Measurements from ENCODE around the gene GABRB3. TPM values are rescaled to one million over a fixed set of nuclear protein-coding genes. Genes with fewer than 3 reads are reported as not detected.

GABRB3 gene
- total RNA-seq, 1 experiment from 2014 or later: 3.6 TPM

DNA sequence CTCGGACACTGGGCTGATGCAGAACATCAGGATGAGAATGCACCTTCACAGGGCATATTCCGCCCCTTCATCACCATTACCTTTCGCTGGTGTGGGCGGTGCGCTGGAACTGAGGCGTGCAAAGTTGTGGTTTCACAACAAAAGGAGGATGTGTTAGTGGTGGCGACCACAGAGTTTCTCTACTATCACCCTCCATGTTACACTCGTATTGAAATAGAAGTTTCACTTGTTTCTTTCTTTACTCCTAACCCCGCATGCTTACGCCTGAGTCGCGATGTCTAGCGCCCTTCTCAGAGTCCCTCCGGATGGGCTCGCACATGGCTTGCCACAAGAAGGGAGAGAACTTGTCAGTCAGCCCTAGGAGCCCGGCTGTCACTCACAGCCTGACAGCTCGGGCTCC is 148.7 kb downstream of the GABRB3 start:
- no peak for DNase-seq
- no peaks in the 10 kb centered on the region for H3K9me3 ChIP-seq
- no peaks in the 10 kb centered on the region for H3K27me3 ChIP-seq
- no peak overlapping the region for H3K4me3 ChIP-seq
- no peaks in the 10 kb centered on the region for H3K36me3 ChIP-seq

GRCh38 chr15:26623071-26623470 is 149.8 kb downstream of the GABRB3 start:
- no peak overlapping the region for H3K4me3 ChIP-seq
- H3K27me3 ChIP-seq: no peaks in the 10 kb centered on the region
- no peaks in the 10 kb centered on the region for H3K9me3 ChIP-seq
- DNase-seq: no peak
- no peaks in the 10 kb centered on the region for H3K36me3 ChIP-seq

- no peaks in the 10 kb centered on the region for H3K27me3 ChIP-seq
- no peak overlapping the region for H3K4me3 ChIP-seq
These were observed 151.1 kb downstream of the GABRB3 start for GRCh38 chr15:26621816-26622215.

DNA sequence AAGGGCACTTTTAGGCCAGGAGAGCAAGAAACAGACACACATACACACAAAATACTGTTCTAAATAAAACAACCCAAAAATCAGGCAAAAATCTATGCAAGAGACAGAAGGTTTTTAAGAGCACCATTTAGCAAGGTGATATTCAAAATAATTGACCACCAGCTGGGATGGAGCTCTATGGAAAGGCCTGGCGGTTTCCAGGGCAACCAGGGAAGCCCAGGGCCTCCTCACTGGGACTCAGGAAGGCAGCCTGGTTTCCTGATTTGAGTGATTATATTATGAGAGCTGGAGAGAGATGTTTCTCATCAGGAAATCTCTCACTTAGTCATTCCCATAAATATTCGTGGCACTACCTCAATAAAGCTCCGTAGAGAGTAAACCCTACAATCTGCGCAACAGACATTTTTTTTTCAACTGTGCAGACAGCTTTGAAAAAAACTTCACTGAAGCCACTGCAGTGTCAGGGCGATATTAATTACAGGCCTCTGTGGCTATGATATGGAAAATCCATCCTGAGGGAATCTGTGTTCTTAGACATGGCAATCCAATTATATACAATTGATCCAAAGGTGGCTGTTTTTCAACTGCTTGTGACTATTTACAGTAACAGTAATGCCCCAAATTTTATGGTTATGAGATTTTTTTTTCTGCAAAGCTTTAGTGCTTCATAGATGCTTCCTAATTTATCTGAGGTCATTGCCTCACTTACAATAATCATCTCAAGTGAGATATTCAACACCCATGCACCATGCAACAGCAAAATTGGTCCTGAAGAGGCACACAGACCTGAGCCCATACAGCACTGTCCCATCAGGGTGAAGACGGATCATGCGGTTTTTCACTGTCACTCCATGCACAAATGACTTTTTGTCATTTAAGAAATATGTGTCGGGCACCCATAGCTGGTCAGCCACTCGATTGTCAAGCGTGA is 152.1 kb downstream of the GABRB3 start:
- H3K4me3 ChIP-seq: no peak overlapping the region
- no peaks in the 10 kb centered on the region for H3K27me3 ChIP-seq
- no peak for DNase-seq

More at GRCh38 chr15:26621816-26622215, 151.1 kb downstream of the GABRB3 start:
- H3K36me3 ChIP-seq: no peaks in the 10 kb centered on the region
- H3K9me3 ChIP-seq: no peaks in the 10 kb centered on the region
- DNase-seq: no peak

DNA sequence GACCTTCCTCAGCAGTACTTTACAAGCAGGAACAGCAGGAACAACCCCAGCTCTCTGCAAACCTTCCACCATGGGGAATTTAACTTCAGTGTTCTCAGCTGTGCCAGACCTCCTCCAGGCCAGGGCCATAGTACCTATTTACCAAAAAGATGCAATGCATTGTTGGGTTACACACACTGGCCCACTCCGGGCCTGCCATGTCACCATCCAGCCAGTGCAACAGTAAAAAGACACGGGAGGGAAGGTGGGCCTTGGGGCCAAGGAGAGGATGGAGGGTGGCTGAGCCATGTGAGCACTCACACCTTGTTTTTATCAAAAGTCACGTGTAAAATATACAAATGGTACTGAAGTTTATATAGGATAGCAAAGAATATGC is 157.0 kb downstream of the GABRB3 start:
- no peak overlapping the region for H3K4me3 ChIP-seq
- DNase-seq: no peak
- H3K9me3 ChIP-seq: no peaks in the 10 kb centered on the region; the same call in 1 of the 2 replicates
- H3K27me3 ChIP-seq: no peaks in the 10 kb centered on the region
- H3K36me3 ChIP-seq: no peaks in the 10 kb centered on the region

More for the DNA sequence above, 152.1 kb downstream of the GABRB3 start:
- Histone ChIP-seq H3K36me3 (no peaks in the 10 kb centered on the region), H3K9me3 (no peaks in the 10 kb centered on the region)

DNA sequence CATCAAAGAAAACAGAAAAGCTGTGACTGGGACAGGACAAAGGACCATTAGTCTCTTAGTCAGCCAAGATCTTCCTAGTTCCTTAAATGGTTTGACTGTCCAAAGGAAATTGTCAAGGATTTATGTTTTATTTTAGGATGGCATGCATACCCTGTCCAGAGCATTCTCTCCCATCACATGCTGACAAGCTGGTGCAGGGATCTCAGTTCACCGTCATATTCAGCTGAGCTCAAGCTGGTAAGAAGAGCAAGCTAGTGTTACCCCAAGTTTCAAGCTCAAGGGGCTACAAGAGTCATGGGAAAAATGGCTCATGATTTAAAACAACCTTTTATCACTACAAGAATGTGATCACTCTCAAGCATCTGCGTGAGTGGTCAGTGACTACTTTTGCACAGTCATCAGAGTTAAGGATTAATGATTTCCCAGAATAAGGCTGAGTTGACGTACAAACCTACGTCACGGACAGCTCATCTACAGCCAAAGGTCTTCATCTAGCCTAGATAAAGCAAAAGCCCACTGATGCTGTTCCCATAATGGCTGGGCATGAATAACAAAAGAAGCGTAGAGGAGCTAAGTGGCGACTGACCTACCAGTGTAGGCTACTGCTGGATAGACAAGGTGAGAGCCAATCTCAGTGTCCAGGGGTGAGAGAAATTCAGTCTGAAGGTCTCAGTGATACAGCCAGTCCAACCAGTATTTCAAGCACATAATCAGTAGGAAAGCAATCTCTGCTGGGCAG is 157.5 kb downstream of the GABRB3 start:
- DNase-seq: no peak
- H3K4me3 ChIP-seq: no peak overlapping the region

DNA sequence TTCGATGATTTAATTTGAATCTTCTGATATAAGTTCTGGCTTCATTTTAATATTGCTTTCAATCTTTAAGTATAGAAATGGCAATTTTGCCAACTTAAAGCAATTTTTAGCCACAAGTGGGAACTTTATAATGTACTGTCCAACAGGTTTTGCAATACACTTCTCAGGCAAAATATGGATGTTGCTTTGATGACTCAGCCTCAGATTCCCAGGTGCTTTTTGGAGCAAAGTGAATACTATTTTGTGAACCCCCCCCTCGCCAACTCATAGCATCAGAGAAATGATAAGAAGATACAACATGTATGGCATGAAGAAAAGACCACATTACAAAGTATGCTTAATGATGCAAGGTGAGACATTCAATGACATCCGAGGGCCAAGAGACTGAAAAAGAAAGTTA is 158.1 kb downstream of the GABRB3 start:
- Histone ChIP-seq H3K36me3 (no peaks in the 10 kb centered on the region), H3K4me3 (no peak overlapping the region), H3K9me3 (no peaks in the 10 kb centered on the region; the same call in 1 of the 2 replicates), H3K27me3 (no peaks in the 10 kb centered on the region)
- no peak for DNase-seq

More for the DNA sequence above, 157.5 kb downstream of the GABRB3 start:
- H3K27me3 ChIP-seq: no peaks in the 10 kb centered on the region
- no peaks in the 10 kb centered on the region; the same call in 1 of the 2 replicates for H3K9me3 ChIP-seq
- H3K36me3 ChIP-seq: no peaks in the 10 kb centered on the region

DNA sequence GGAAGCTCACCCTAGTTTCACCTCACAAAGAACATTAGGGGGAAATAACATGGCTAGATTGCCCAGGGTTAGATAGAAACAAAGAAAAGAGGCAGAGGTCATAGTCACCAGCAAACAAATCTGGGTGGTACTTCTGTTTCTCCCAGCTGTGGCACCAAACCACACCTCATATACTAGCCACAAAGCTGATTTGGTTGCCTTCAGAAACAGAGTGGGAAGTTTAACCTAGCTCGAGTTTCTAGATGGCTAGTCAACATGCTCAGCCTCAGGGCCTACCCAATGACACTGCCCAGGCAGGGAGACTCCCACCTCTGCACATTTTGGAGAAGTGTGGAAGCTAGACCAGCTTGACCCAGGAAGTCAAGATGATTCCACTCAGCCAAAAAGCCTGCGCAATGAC is 174.2 kb downstream of the GABRB3 start:
- Histone ChIP-seq H3K27me3 (no peaks in the 10 kb centered on the region), H3K36me3 (no peaks in the 10 kb centered on the region), H3K4me3 (no peak overlapping the region), H3K9me3 (peaks cover 2% of the 10 kb centered on the region; the same call in 1 of the 2 replicates)
- no peak for DNase-seq

GRCh38 chr15:26595611-26596010 is 177.3 kb downstream of the GABRB3 start:
- no peak for DNase-seq
- Histone ChIP-seq H3K36me3 (no peaks in the 10 kb centered on the region), H3K4me3 (no peak overlapping the region), H3K27me3 (no peaks in the 10 kb centered on the region), H3K9me3 (no peaks in the 10 kb centered on the region)

GRCh38 chr15:26590676-26591075 is 182.2 kb downstream of the GABRB3 start:
- no peaks in the 10 kb centered on the region for H3K27me3 ChIP-seq
- H3K4me3 ChIP-seq: no peak overlapping the region
- H3K9me3 ChIP-seq: no peaks in the 10 kb centered on the region
- no peak for DNase-seq
- H3K36me3 ChIP-seq: no peaks in the 10 kb centered on the region

DNA sequence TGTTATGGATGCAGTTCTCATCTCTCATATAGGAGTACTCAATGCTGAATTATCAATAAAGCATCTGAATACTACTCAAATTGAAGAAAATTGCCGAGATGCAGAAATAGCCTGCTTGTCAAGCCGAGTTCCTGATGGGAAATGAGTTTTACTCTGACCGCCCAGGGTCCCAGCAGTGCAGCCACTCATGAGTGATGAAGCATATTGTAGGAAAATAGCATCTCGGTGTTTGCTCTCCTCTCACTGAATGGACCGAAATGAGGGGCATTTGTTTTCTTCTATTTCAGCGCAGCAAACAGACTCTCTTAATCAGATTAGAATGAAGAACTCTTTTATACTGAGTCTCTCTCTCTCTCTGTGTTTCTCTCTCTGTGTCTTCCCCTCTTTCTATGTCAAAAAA is 190.0 kb downstream of the GABRB3 start:
- DNase-seq: no peak
- no peaks in the 10 kb centered on the region for H3K9me3 ChIP-seq

GRCh38 chr15:26580943-26581342 is 191.9 kb downstream of the GABRB3 start:
- no peak for DNase-seq
- Histone ChIP-seq H3K9me3 (no peaks in the 10 kb centered on the region), H3K4me3 (no peak overlapping the region), H3K36me3 (no peaks in the 10 kb centered on the region), H3K27me3 (no peaks in the 10 kb centered on the region)

More for the DNA sequence above, 190.0 kb downstream of the GABRB3 start:
- Histone ChIP-seq H3K36me3 (no peaks in the 10 kb centered on the region), H3K4me3 (no peak overlapping the region), H3K27me3 (no peaks in the 10 kb centered on the region)

GRCh38 chr15:26572602-26573350 is 200.1 kb downstream of the GABRB3 start:
- no peaks in the 10 kb centered on the region for H3K36me3 ChIP-seq
- DNase-seq: no peak
- H3K27me3 ChIP-seq: no peaks in the 10 kb centered on the region
- no peaks in the 10 kb centered on the region for H3K9me3 ChIP-seq
- H3K4me3 ChIP-seq: no peak overlapping the region

DNA sequence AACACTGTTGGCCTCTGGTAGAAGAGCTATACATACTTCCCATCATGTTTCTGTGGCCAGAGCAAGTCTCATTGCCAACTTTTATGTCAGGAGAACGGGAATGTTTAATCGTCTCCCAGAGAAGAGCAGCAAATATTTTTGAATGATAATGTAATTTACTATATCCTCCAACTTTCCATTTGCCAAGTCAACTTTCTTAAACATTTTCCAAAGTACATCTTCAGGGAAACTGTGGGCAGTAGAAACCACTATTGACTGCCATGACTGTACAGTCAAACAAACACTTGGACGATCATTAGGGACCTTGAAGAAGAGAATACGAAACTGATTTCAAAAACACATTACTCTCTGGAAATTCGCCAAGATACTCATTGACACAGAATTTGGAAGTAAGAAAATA is 201.5 kb downstream of the GABRB3 start:
- no peaks in the 10 kb centered on the region for H3K27me3 ChIP-seq
- H3K36me3 ChIP-seq: no peaks in the 10 kb centered on the region
- DNase-seq: no peak
- H3K9me3 ChIP-seq: no peaks in the 10 kb centered on the region
- no peak overlapping the region for H3K4me3 ChIP-seq

DNA sequence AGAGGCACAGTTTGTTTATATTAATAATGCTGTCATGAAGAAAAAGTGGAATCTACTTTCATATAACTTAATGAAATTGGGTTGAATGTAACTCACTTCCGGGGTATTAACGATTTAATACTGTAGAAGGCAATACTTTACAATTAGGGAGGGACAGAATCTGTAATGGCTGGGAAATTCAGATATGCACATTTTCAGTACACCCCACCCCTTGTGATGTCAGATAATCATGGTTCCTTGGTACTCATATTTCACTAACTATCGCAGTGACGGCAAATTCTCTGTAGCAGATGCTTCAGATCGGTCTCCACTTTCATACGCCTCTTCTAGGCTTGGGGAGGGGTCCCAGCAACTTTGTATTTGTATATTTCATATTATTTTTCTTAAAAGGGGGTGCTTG is 207.3 kb downstream of the GABRB3 start:
- Histone ChIP-seq H3K9me3 (no peaks in the 10 kb centered on the region), H3K36me3 (no peaks in the 10 kb centered on the region), H3K4me3 (no peak overlapping the region), H3K27me3 (no peaks in the 10 kb centered on the region)
- no peak for DNase-seq

GRCh38 chr15:26564361-26564760 is 208.5 kb downstream of the GABRB3 start:
- Histone ChIP-seq H3K9me3 (no peaks in the 10 kb centered on the region), H3K36me3 (no peaks in the 10 kb centered on the region), H3K4me3 (no peak overlapping the region), H3K27me3 (no peaks in the 10 kb centered on the region)
- no peak for DNase-seq

GRCh38 chr15:26562336-26562735 is 210.5 kb downstream of the GABRB3 start:
- Histone ChIP-seq H3K27me3 (no peaks in the 10 kb centered on the region), H3K4me3 (no peak overlapping the region), H3K36me3 (no peaks in the 10 kb centered on the region), H3K9me3 (no peaks in the 10 kb centered on the region)
- DNase-seq: no peak
